Subcutaneous adipose tissue (tissue), 4 donors: Measurements from ENCODE around the gene IGF1. TPM values are rescaled to one million over a fixed set of nuclear protein-coding genes. Genes with fewer than 3 reads are reported as not detected.

Experiments
- total RNA-seq, 4 donors: library from RNA; depleted of rRNA; stranded (reverse); fragments of >200 nt; gene quantifications; one replicate each; pipeline ENCODE4 v1.1.0, GENCODE V29; 2016
- TF ChIP-seq, protein P1 (sequence below): fragments of 450-650 bp; IDR thresholded peaks from one replicate; pipeline ENCODE4 v1.5.1; 2016; ENCODE audit warnings: low read depth, mild to moderate bottlenecking, control low read depth, antibody characterized with exemption, moderate library complexity

Gene IGF1
- total RNA-seq, 4 donors from 2014 or later: 60.3 to 354 (median 140) TPM

DNA sequence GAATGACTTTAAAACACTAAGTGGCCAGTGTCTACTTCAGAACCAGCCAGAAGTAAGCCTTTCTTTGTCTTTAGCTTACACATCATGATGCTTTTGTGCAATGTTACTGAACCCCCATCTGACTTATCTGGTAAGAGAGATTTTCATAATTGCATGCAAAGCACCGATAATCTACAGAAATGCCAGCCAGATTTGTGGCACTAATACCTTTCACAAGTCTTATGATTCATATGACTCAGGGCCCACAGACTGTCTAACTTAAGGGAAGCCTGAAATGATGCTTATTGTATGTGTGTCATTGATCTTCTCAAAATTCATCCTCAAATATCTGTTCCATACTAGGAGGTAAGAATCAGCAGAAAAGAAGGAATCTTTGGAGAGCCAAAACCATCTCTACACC is 18.0 kb downstream of the IGF1 start:
- TF ChIP-seq, protein P1, sequence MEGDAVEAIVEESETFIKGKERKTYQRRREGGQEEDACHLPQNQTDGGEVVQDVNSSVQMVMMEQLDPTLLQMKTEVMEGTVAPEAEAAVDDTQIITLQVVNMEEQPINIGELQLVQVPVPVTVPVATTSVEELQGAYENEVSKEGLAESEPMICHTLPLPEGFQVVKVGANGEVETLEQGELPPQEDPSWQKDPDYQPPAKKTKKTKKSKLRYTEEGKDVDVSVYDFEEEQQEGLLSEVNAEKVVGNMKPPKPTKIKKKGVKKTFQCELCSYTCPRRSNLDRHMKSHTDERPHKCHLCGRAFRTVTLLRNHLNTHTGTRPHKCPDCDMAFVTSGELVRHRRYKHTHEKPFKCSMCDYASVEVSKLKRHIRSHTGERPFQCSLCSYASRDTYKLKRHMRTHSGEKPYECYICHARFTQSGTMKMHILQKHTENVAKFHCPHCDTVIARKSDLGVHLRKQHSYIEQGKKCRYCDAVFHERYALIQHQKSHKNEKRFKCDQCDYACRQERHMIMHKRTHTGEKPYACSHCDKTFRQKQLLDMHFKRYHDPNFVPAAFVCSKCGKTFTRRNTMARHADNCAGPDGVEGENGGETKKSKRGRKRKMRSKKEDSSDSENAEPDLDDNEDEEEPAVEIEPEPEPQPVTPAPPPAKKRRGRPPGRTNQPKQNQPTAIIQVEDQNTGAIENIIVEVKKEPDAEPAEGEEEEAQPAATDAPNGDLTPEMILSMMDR: no peak

DNA sequence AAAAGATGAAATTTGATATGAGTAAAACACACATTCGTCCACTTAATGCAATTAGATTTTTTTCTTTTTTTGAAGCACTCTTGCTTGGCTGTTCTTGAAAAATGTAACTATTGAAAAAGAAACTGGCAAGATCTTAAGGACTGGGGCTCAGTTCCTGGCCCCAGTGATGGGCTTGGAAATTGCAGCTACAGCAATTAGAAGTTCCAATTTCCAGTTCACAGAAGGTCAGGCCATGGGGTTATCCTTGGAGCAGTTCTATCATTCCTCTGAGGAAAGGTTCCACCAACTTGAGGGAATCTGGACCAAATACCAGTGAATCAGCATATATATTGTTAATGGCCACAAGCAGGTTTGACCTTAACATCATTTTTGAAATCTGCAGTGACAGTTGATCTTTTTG is 18.9 kb downstream of the IGF1 start:
- TF ChIP-seq, protein P1: no peak

DNA sequence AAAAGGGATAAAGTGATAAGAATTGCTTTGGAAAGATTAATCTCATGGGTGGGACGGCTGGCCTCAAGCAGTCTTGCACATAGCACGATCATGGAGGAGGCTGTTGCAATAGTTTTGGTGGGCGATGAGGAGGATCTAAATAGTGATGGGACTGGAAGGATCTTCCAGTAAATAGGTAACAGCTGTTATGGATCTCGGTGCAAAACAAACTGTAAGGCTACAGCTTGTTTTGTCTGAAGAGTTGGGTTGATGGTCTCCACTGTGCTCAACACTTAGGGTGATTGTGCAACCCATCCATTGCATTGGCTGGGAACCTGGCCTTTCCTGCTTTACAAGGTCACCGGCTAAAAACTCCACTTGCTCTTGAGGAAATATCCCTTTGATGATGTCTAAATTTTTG is 21.0 kb downstream of the IGF1 start:
- TF ChIP-seq, protein P1: no peak

DNA sequence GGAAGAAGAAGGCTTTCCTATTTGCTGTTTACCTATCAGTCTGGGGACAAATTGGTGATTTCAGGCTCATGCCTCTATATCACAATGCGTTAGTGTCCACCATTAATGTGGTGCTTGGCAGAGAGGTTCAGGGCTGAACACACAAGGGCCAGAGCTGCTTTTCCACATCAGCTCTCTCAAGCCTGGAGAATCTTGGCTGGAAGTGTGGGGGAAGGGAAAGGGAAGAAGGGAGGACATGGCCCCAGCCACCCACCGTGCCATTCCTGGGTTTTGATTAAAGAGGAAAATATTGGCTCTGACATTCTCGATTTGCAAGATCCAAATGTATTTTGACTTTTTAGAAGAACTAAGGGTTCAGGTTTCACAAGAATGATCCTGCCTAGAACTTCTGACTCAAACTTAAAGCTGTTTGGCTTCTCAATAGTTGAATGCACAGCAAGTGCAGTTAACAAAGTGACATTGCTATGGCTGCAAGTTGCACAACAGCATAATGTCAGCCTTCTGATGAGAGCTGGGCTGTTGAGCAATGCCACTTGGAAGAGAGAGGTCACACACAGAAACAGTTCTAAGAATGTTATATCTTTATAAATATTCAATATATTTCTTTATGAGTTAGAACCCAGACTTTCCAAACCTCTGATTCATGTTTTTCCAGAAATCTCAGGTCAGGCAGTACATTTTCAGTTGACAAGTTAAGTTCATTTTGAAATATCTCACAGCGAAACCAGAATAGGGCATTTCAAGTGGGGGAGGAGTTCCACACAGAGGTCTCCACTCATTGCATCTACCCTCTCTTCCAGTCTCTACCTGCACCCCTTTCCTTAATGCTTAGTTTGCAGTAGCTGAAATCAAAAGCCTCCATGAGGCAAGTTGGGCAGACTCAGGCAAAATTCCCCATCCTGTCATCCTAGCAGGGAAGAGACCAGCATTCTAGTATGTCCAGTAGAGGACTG is 25.3 kb downstream of the IGF1 start:
- TF ChIP-seq, protein P1: no peak

DNA sequence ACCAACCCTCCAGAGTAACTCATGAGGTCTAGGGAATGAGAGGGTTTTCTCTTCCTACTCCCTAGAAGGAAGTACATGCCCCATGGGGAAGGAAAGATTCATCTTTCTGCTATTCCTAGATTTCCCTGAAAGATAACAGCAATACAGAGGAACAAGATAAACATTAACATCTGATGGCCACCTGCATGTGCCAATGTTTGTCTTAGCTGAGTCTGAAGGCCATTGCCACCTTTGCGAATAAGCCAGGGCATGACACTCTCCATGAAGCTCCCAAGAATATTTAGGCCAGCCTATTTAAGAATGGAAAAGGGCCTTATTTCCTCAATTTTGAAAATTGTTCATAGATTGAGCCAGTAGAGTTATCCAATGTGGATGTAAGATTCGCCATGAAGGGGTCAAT is 26.0 kb downstream of the IGF1 start:
- TF ChIP-seq, protein P1: no peak

DNA sequence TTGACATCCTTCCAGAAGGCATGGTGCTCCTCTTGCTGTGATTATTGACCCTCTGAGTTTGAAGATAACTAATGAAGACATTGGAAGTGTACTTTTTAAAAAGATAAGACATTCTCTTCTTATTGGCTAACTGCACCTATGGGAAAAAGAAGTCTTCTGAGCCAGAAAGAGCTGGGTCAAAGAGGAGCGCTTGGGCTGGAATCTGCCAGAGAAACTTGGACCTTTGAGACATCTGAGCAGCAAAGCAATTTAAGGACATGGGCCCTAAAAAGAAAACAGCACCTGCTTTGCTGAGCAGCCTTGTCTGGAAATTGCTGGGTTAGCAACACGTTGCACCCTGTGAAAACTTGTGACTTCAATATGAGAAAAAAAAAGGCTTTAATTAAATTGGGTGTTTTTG is 27.8 kb downstream of the IGF1 start:
- TF ChIP-seq, protein P1: no peak

DNA sequence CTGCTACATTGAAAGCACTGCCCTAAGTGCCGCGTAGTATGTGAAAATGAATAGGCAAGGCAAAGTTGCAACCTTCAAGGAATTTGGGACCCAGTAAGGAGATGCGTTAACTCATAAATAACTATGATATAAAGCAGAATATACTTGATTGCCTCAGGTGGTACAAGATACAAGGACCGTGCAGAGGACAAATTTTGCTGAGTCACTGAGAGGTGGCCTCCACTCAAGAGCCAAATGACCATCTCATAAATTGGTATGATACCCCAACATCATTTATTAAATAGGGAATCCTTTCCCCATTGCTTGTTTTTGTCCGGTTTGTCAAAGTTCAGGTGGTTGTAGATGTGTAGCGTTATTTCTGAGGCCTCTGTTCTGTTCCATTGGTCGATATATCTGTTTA is 35.7 kb downstream of the IGF1 start:
- TF ChIP-seq, protein P1: no peak
